Measurements from ENCODE around the gene VANGL2.
"Not testable (repeated sequence)": the region's sequence is repeated elsewhere in the genome, so short reads cannot be mapped to it uniquely, and the experiment has no call there.

Gene VANGL2

GRCh38 chr1:160388406-160388805 lies 12.0 kb upstream of the VANGL2 start:
- not testable (repeated sequence) for H3K4me1 ChIP-seq (ENCODE audit: control insufficient read depth, insufficient read depth, low read length, poor library complexity, severe bottlenecking); DNase-seq

GRCh38 chr1:160394673-160395072 lies 5.7 kb upstream of the VANGL2 start:
- H3K27ac ChIP-seq (ENCODE audit: insufficient read depth, low read length, poor library complexity, severe bottlenecking): no peak overlapping the region
- H3K4me1 ChIP-seq (ENCODE audit: control insufficient read depth, insufficient read depth, low read length, poor library complexity, severe bottlenecking): no peaks in the 10 kb centered on the region
- DNase-seq: no peak
- H3K27me3 ChIP-seq (replicated peaks; ENCODE audit: control insufficient read depth, insufficient read depth, low read length, poor library complexity, severe bottlenecking): peaks cover under 1% of the 10 kb centered on the region
- H3K4me3 ChIP-seq (ENCODE audit: insufficient read depth, low read depth, low read length, poor library complexity, severe bottlenecking): no peak overlapping the region
- H3K9me3 ChIP-seq (ENCODE audit: control insufficient read depth, low read length): no peaks in the 10 kb centered on the region
- no peaks in the 10 kb centered on the region for H3K36me3 ChIP-seq (ENCODE audit: control insufficient read depth, insufficient read depth, low read length)

More at GRCh38 chr1:160388406-160388805, 12.0 kb upstream of the VANGL2 start:
- not testable (repeated sequence) for H3K9me3 ChIP-seq (ENCODE audit: control insufficient read depth, low read length); H3K4me3 ChIP-seq (ENCODE audit: insufficient read depth, low read depth, low read length, poor library complexity, severe bottlenecking); H3K36me3 ChIP-seq (ENCODE audit: control insufficient read depth, insufficient read depth, low read length); H3K27me3 ChIP-seq (replicated peaks; ENCODE audit: control insufficient read depth, insufficient read depth, low read length, poor library complexity, severe bottlenecking); H3K27ac ChIP-seq (ENCODE audit: insufficient read depth, low read length, poor library complexity, severe bottlenecking)

DNA sequence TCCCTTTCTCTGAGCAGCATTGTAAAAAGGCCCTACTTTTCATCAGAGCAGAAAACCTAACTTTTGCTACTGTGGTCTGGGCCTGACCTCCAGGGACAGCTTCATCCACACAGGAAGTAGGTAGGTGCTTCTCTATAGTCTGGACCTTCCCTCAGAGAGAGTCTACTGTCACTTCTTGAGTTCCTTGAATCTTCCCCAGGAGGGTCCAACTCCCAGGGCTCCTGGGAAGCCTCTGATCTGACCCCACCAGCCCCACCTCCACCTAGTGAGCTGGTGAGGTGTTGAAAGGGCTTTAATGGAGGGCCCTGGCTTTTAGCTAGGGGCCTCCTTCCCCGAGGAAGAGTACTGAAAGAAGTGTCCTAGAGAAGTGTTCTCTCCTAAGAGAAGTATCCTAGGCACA lies 2.7 kb upstream of the VANGL2 start:
- Histone ChIP-seq H3K4me1 (ENCODE audit: control insufficient read depth, insufficient read depth, low read length, poor library complexity, severe bottlenecking) (peaks cover 10% of the 10 kb centered on the region), H3K9me3 (ENCODE audit: control insufficient read depth, low read length) (no peaks in the 10 kb centered on the region), H3K36me3 (ENCODE audit: control insufficient read depth, insufficient read depth, low read length) (no peaks in the 10 kb centered on the region), H3K27me3 (replicated peaks; ENCODE audit: control insufficient read depth, insufficient read depth, low read length, poor library complexity, severe bottlenecking) (peaks cover 15% of the 10 kb centered on the region), H3K4me3 (ENCODE audit: insufficient read depth, low read depth, low read length, poor library complexity, severe bottlenecking) (no peak overlapping the region), H3K27ac (ENCODE audit: insufficient read depth, low read length, poor library complexity, severe bottlenecking) (no peak overlapping the region)
- no peak for DNase-seq

DNA sequence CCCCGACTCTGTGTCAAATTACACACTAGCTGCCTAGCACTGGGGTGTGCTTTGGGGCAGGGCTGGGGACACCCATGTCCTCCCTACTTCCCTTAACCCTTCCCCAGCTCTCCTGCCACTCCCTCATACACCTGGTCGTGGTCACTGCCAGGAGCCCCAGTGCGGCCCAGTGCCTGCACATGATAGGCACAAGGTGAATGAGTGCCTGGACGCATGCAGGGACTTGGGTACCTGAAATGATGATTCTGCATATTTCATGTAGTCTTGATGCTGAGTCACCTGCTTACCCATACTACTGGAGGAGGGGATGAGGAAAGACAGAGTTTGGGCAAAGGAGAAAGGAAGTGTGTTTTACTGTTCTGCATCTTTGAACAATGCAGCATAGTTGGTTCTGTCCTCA lies 1.5 kb upstream of the VANGL2 start:
- Histone ChIP-seq H3K36me3 (ENCODE audit: control insufficient read depth, insufficient read depth, low read length) (no peaks in the 10 kb centered on the region), H3K9me3 (ENCODE audit: control insufficient read depth, low read length) (no peaks in the 10 kb centered on the region), H3K27ac (ENCODE audit: insufficient read depth, low read length, poor library complexity, severe bottlenecking) (no peak overlapping the region), H3K4me1 (ENCODE audit: control insufficient read depth, insufficient read depth, low read length, poor library complexity, severe bottlenecking) (peaks cover 10% of the 10 kb centered on the region), H3K4me3 (ENCODE audit: insufficient read depth, low read depth, low read length, poor library complexity, severe bottlenecking) (no peak overlapping the region), H3K27me3 (replicated peaks; ENCODE audit: control insufficient read depth, insufficient read depth, low read length, poor library complexity, severe bottlenecking) (peaks cover 15% of the 10 kb centered on the region)
- no peak for DNase-seq

DNA sequence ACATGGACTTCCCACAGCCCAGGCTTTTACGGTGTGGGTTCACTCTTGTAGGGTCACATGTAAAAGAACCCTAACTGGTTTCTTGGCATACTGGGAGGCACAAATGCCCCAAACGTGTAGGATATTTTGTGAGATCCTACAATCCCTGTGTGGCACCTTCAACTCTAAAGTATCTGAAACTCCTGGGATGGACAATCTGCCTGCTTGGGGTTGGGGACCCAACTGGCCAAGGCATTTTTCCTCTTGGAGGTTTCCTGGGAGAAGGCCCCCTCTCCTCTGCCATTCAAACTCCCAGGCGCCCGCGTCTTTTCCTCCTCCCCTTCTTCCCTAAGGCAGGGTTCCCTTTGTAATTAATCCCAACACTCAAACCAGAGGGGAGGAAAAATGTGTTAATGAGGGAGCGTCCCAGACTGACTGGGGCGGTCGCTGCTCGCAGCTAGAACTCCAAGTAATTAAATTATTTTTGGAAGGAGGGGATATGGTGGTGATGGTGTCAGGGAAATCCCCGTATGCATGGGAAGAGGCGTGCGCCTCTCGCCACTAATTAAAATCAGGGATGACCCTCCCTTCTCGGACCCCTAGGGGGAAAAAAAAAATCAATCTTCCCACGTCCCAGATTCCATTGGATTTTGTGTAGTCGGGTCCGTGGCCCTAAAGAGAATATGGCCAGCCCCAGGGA lies 681 bp upstream of the VANGL2 start:
- no peak for DNase-seq
- Histone ChIP-seq H3K4me3 (ENCODE audit: insufficient read depth, low read depth, low read length, poor library complexity, severe bottlenecking) (peak overlapping the region; percentile 38), H3K27ac (ENCODE audit: insufficient read depth, low read length, poor library complexity, severe bottlenecking) (no peak overlapping the region), H3K9me3 (ENCODE audit: control insufficient read depth, low read length) (no peaks in the 10 kb centered on the region), H3K27me3 (replicated peaks; ENCODE audit: control insufficient read depth, insufficient read depth, low read length, poor library complexity, severe bottlenecking) (peaks cover 15% of the 10 kb centered on the region), H3K36me3 (ENCODE audit: control insufficient read depth, insufficient read depth, low read length) (no peaks in the 10 kb centered on the region), H3K4me1 (ENCODE audit: control insufficient read depth, insufficient read depth, low read length, poor library complexity, severe bottlenecking) (peaks cover 10% of the 10 kb centered on the region)

- Histone ChIP-seq H3K27ac (ENCODE audit: insufficient read depth, low read length, poor library complexity, severe bottlenecking) (no peak overlapping the region), H3K9me3 (ENCODE audit: control insufficient read depth, low read length) (no peaks in the 10 kb centered on the region), H3K36me3 (ENCODE audit: control insufficient read depth, insufficient read depth, low read length) (no peaks in the 10 kb centered on the region), H3K4me3 (ENCODE audit: insufficient read depth, low read depth, low read length, poor library complexity, severe bottlenecking) (peak overlapping the region; percentile 61), H3K27me3 (replicated peaks; ENCODE audit: control insufficient read depth, insufficient read depth, low read length, poor library complexity, severe bottlenecking) (peaks cover 15% of the 10 kb centered on the region), H3K4me1 (ENCODE audit: control insufficient read depth, insufficient read depth, low read length, poor library complexity, severe bottlenecking) (peaks cover 10% of the 10 kb centered on the region)
- no peak for DNase-seq
These were observed 502 bp downstream of the VANGL2 start for GRCh38 chr1:160400646-160401486.

DNA sequence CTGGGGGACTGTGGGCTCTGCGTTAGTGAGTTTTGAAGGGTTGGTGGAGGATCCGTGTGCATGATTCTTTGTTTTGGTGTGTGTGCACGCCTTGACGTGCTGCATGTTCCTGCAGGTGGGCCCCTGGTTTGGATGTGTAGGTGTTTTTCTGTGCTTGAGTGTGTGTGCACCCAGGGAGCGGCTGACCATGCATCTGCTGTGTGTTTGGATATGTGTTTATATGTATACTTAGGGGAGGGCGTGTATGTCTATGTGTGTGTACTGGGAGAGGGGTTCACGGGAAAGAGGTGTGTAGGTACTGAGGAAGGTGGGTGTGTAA lies 1.1 kb downstream of the VANGL2 start:
- Histone ChIP-seq H3K9me3 (ENCODE audit: control insufficient read depth, low read length) (no peaks in the 10 kb centered on the region), H3K4me3 (ENCODE audit: insufficient read depth, low read depth, low read length, poor library complexity, severe bottlenecking) (no peak overlapping the region), H3K4me1 (ENCODE audit: control insufficient read depth, insufficient read depth, low read length, poor library complexity, severe bottlenecking) (peaks cover 10% of the 10 kb centered on the region), H3K27ac (ENCODE audit: insufficient read depth, low read length, poor library complexity, severe bottlenecking) (no peak overlapping the region), H3K27me3 (replicated peaks; ENCODE audit: control insufficient read depth, insufficient read depth, low read length, poor library complexity, severe bottlenecking) (peaks cover 15% of the 10 kb centered on the region), H3K36me3 (ENCODE audit: control insufficient read depth, insufficient read depth, low read length) (no peaks in the 10 kb centered on the region)
- no peak for DNase-seq

- Histone ChIP-seq H3K36me3 (ENCODE audit: control insufficient read depth, insufficient read depth, low read length) (no peaks in the 10 kb centered on the region), H3K27me3 (replicated peaks; ENCODE audit: control insufficient read depth, insufficient read depth, low read length, poor library complexity, severe bottlenecking) (peaks cover 15% of the 10 kb centered on the region), H3K4me3 (ENCODE audit: insufficient read depth, low read depth, low read length, poor library complexity, severe bottlenecking) (no peak overlapping the region), H3K4me1 (ENCODE audit: control insufficient read depth, insufficient read depth, low read length, poor library complexity, severe bottlenecking) (peaks cover 10% of the 10 kb centered on the region), H3K27ac (ENCODE audit: insufficient read depth, low read length, poor library complexity, severe bottlenecking) (no peak overlapping the region), H3K9me3 (ENCODE audit: control insufficient read depth, low read length) (no peaks in the 10 kb centered on the region)
- DNase-seq: no peak
These were observed 1.8 kb downstream of the VANGL2 start for GRCh38 chr1:160402001-160402795.

GRCh38 chr1:160403244-160403643 lies 2.9 kb downstream of the VANGL2 start:
- Histone ChIP-seq H3K27me3 (replicated peaks; ENCODE audit: control insufficient read depth, insufficient read depth, low read length, poor library complexity, severe bottlenecking) (peaks cover 15% of the 10 kb centered on the region), H3K4me3 (ENCODE audit: insufficient read depth, low read depth, low read length, poor library complexity, severe bottlenecking) (no peak overlapping the region), H3K27ac (ENCODE audit: insufficient read depth, low read length, poor library complexity, severe bottlenecking) (no peak overlapping the region), H3K9me3 (ENCODE audit: control insufficient read depth, low read length) (no peaks in the 10 kb centered on the region), H3K36me3 (ENCODE audit: control insufficient read depth, insufficient read depth, low read length) (no peaks in the 10 kb centered on the region), H3K4me1 (ENCODE audit: control insufficient read depth, insufficient read depth, low read length, poor library complexity, severe bottlenecking) (peaks cover 10% of the 10 kb centered on the region)
- no peak for DNase-seq

GRCh38 chr1:160404094-160404493 lies 3.7 kb downstream of the VANGL2 start:
- no peak overlapping the region for H3K4me3 ChIP-seq (ENCODE audit: insufficient read depth, low read depth, low read length, poor library complexity, severe bottlenecking)
- peaks cover 15% of the 10 kb centered on the region for H3K27me3 ChIP-seq (replicated peaks; ENCODE audit: control insufficient read depth, insufficient read depth, low read length, poor library complexity, severe bottlenecking)
- no peaks in the 10 kb centered on the region for H3K36me3 ChIP-seq (ENCODE audit: control insufficient read depth, insufficient read depth, low read length)
- no peak for DNase-seq
- no peaks in the 10 kb centered on the region for H3K9me3 ChIP-seq (ENCODE audit: control insufficient read depth, low read length)
- peaks cover 10% of the 10 kb centered on the region for H3K4me1 ChIP-seq (ENCODE audit: control insufficient read depth, insufficient read depth, low read length, poor library complexity, severe bottlenecking)
- H3K27ac ChIP-seq (ENCODE audit: insufficient read depth, low read length, poor library complexity, severe bottlenecking): no peak overlapping the region

Data from effector memory CD4-positive, alpha-beta T cell (primary cell).